Neural cell (in vitro differentiated cells): ENCODE results near the gene RANGRF. TPM values are rescaled to one million over a fixed set of nuclear protein-coding genes. Genes with fewer than 3 reads are reported as not detected.

ENCODE experiments used
- H2AFZ ChIP-seq: fragments of 200-600, 300-800 bp; sonication (generic), shearing (Covaris generic); 2 replicates; pipeline ENCODE4 v1.6.0; 2014; ENCODE audit warnings: low read depth, mild to moderate bottlenecking, antibody characterized with exemption, low read length, moderate library complexity
- H3F3A ChIP-seq: fragments of 200-600 bp; shearing (Covaris generic); 2 replicates; pipeline ENCODE4 v1.6.1; 2016; ENCODE audit warnings: mild to moderate bottlenecking, moderate library complexity, mixed read lengths, antibody characterized with exemption, low read length; ENCODE audit not compliant: insufficient read depth, poor library complexity, severe bottlenecking
- H3K27ac ChIP-seq: fragments of 200-600, 300-800 bp; sonication (generic), shearing (Covaris generic); 2 replicates; pipeline ENCODE4 v1.5.1; 2014; ENCODE audit warnings: mild to moderate bottlenecking, low read length, moderate library complexity
- H3K27me3 ChIP-seq: fragments of 300-800, 200-600 bp; sonication (generic), shearing (Covaris generic); 2 replicates; pipeline ENCODE4 v1.6.0; 2014; ENCODE audit warnings: mild to moderate bottlenecking, low read depth, low read length, moderate library complexity; ENCODE audit not compliant: insufficient read depth
- H3K36me3 ChIP-seq: fragments of 300-800, 200-600 bp; sonication (generic), shearing (Covaris generic); 2 replicates; pipeline ENCODE4 v1.5.1; 2014; ENCODE audit warnings: mild to moderate bottlenecking, antibody characterized with exemption, low read length, moderate library complexity; ENCODE audit not compliant: insufficient read depth
- H3K4me2 ChIP-seq: fragments of 300-800, 200-600 bp; sonication (generic), shearing (Covaris generic); 2 replicates; pipeline ENCODE4 v1.6.0; 2014; ENCODE audit warnings: mild to moderate bottlenecking, low read length
- H3K4me3 ChIP-seq: fragments of 300-800, 200-600 bp; sonication (generic), shearing (Covaris generic); 2 replicates; pipeline ENCODE4 v1.5.1; 2014; ENCODE audit warnings: mild to moderate bottlenecking, low read length, moderate library complexity
- H3K79me2 ChIP-seq: fragments of 200-600 bp; shearing (Covaris generic); replicated peaks from 2 replicates; pipeline ENCODE4 v1.6.0; 2014; ENCODE audit warnings: mild to moderate bottlenecking, low read length, moderate library complexity; ENCODE audit not compliant: insufficient read depth
- H3K9ac ChIP-seq: fragments of 300-800, 200-600 bp; sonication (generic), shearing (Covaris generic); 2 replicates; pipeline ENCODE4 v1.6.1; 2016; ENCODE audit warnings: mild to moderate bottlenecking, low read length, mixed read lengths
- H3K9me2 ChIP-seq: fragments of 200-600 bp; shearing (Covaris generic); 2 replicates; pipeline ENCODE4 v1.6.1; 2016; ENCODE audit warnings: mild to moderate bottlenecking, low read length, mixed read lengths; ENCODE audit not compliant: insufficient read depth
- H3K9me3 ChIP-seq: fragments of 200-600, 300-800 bp; sonication (generic), shearing (Covaris generic); 2 replicates; pipeline ENCODE4 v1.6.1; 2016; ENCODE audit warnings: mild to moderate bottlenecking, mixed run types, low read length, moderate library complexity, mixed read lengths
- H4K20me1 ChIP-seq: fragments of 200-600 bp; shearing (Covaris generic); 2 replicates; pipeline ENCODE4 v1.6.1; 2016; ENCODE audit warnings: mild to moderate bottlenecking, mixed run types; ENCODE audit not compliant: insufficient read depth
- CTCF ChIP-seq: fragments of 450-650 bp; IDR thresholded peaks from 2 replicates; pipeline ENCODE4 v1.5.1; 2014; ENCODE audit warnings: antibody characterized with exemption, mild to moderate bottlenecking, moderate library complexity; ENCODE audit not compliant: poor library complexity, severe bottlenecking
- EP300 ChIP-seq: fragments of 450-650 bp; conservative IDR thresholded peaks from 2 replicates; pipeline ENCODE4 v1.6.1; 2014; ENCODE audit warnings: antibody characterized with exemption, mild to moderate bottlenecking, moderate library complexity; ENCODE audit not compliant: poor library complexity, severe bottlenecking
- EZH2 ChIP-seq: fragments of 200-600, 300-800 bp; shearing (Covaris generic), sonication (generic); IDR thresholded peaks from 2 replicates; pipeline ENCODE4 v1.6.1; 2014; ENCODE audit warnings: antibody characterized with exemption, low read length, borderline replicate concordance, mild to moderate bottlenecking; ENCODE audit not compliant: insufficient read depth, poor library complexity, severe bottlenecking
- MXI1 ChIP-seq: fragments of 450-650 bp; conservative IDR thresholded peaks from 2 replicates; pipeline ENCODE4 v1.6.1; 2014; ENCODE audit warnings: antibody characterized with exemption, mild to moderate bottlenecking; ENCODE audit not compliant: poor library complexity, severe bottlenecking
- POLR2AphosphoS5 ChIP-seq: IDR thresholded peaks from 2 replicates; pipeline ENCODE4 v1.6.1; 2012
- RAD21 ChIP-seq: fragments of 450-650 bp; conservative IDR thresholded peaks from 2 replicates; pipeline ENCODE4 v1.6.1; 2014; ENCODE audit warnings: antibody characterized with exemption, mild to moderate bottlenecking, moderate library complexity
- REST ChIP-seq: IDR thresholded peaks from 2 replicates; pipeline ENCODE4 v1.6.1; 2012; ENCODE audit warnings: borderline replicate concordance
- SMC3 ChIP-seq: fragments of 450-650 bp; conservative IDR thresholded peaks from 2 replicates; pipeline ENCODE4 v1.6.1; 2014; ENCODE audit warnings: antibody characterized with exemption, mild to moderate bottlenecking, moderate library complexity; ENCODE audit not compliant: poor library complexity
- TAF1 ChIP-seq: IDR thresholded peaks from 2 replicates; pipeline ENCODE4 v1.6.1; 2012; ENCODE audit warnings: low read depth
- polyA plus RNA-seq: library from polyadenylated mRNA; depleted of rRNA; stranded (reverse); fragments of >200 nt; gene quantifications from 2 replicates; pipeline ENCODE4 v1.2.3, GENCODE V29; 2014

Gene RANGRF
- polyA plus RNA-seq, 1 donor from 2014 or later, result 20.9 TPM

GRCh38 chr17:8338753-8339140 is 50.3 kb downstream of the RANGRF start:
- H3K4me2 ChIP-seq, result no peak overlapping the region
- no peaks in the 10 kb centered on the region for H4K20me1 ChIP-seq
- H3K79me2 ChIP-seq, result no peaks in the 10 kb centered on the region
- no peak overlapping the region for H3K4me3 ChIP-seq
- H3K27me3 ChIP-seq, result no peaks in the 10 kb centered on the region
- no peak overlapping the region for H3K27ac ChIP-seq
- H3K36me3 ChIP-seq, result no peaks in the 10 kb centered on the region
- TF ChIP-seq EZH2 (no peak), CTCF (no peak), POLR2AphosphoS5 (no peak), RAD21 (no peak), TAF1 (no peak), MXI1 (no peak), REST (no peak), EP300 (no peak), SMC3 (no peak)
- no peaks in the 10 kb centered on the region for H3F3A ChIP-seq
- H3K9me2 ChIP-seq, result no peaks in the 10 kb centered on the region
- H2AFZ ChIP-seq, result no peak overlapping the region
- H3K9me3 ChIP-seq, result no peaks in the 10 kb centered on the region
- no peak overlapping the region for H3K9ac ChIP-seq

- no peak within 1 kb of the TSS for H3K4me3 ChIP-seq
- H3F3A ChIP-seq, result no peaks in the 10 kb centered on the region
- no peaks in the 10 kb centered on the region for H3K9me2 ChIP-seq
- H3K4me2 ChIP-seq, result no peak within 1 kb of the TSS
- TF ChIP-seq TAF1, result no peak
- TF ChIP-seq RAD21, result no peak
- no peak for TF ChIP-seq EP300
- no peak for TF ChIP-seq POLR2AphosphoS5
- no peak for TF ChIP-seq REST
- TF ChIP-seq CTCF, result no peak
- no peaks in the 10 kb centered on the region for H3K27me3 ChIP-seq
- no peak within 1 kb of the TSS for H2AFZ ChIP-seq
- H3K36me3 ChIP-seq, result no peaks in the 10 kb centered on the region
- no peak within 1 kb of the TSS for H3K27ac ChIP-seq
- no peaks in the 10 kb centered on the region for H3K9me3 ChIP-seq
- H3K9ac ChIP-seq, result no peak within 1 kb of the TSS
- no peaks in the 10 kb centered on the region for H3K79me2 ChIP-seq
- no peaks in the 10 kb centered on the region for H4K20me1 ChIP-seq
These were observed 51.1 kb downstream of the RANGRF start, which contains the start of gene ODF4 for GRCh38 chr17:8339540-8339939. TSS of gene ODF4 (plus strand) at chr17:8339840. CDS start at chr17:8340052, 212 bp downstream.
